Esophagus muscularis mucosa (tissue), 4 donors: ENCODE results near the gene NDUFV1.

Experiments
- CTCF ChIP-seq, 3 experiments: fragments of 200-600 bp in 2 of 3; fragments of 450-650 bp in 1 of 3; sonication (generic) in 2 of 3; IDR thresholded peaks; one replicate each; pipeline ENCODE4 v1.5.1; 2017 to 2019; ENCODE audit warnings: antibody characterized with exemption in 3 of 3, mild to moderate bottlenecking in 2 of 3, moderate library complexity in 1 of 3
- EP300 ChIP-seq: sonication (generic); formaldehyde crosslinking; IDR thresholded peaks from one replicate; pipeline ENCODE4 v1.6.1; 2017; ENCODE audit warnings: antibody characterized with exemption
- POLR2A ChIP-seq: fragments of 450-650 bp; IDR thresholded peaks from one replicate; pipeline ENCODE4 v1.6.1; 2017; ENCODE audit warnings: antibody characterized with exemption, moderate library complexity, mild to moderate bottlenecking, low read depth
- POLR2AphosphoS5 ChIP-seq, 2 donors: sonication (generic); formaldehyde crosslinking; IDR thresholded peaks; one replicate each; pipeline ENCODE4 v1.6.1; 2017; ENCODE audit warnings: antibody characterized with exemption in 2 of 2

- TF ChIP-seq POLR2A = no peak
- TF ChIP-seq CTCF (IDR thresholded peaks at IDR 0.05) = no peak
- TF ChIP-seq POLR2AphosphoS5 (IDR thresholded peaks at IDR 0.05) = no peak
- TF ChIP-seq EP300 = no peak
Measured at GRCh38 chr11:67656278-67656922, 49.7 kb downstream of the NDUFV1 start.
